Kidney (tissue), 14 donors: Measurements from ENCODE around the gene TRPM7. TPM values are rescaled to one million over a fixed set of nuclear protein-coding genes. Genes with fewer than 3 reads are reported as not detected.
"Not testable (repeated sequence)": the region's sequence is repeated elsewhere in the genome, so short reads cannot be mapped to it uniquely, and the experiment has no call there.

Experiments
- DNase-seq, 5 donors: peaks; one replicate each; pipeline ENCODE4 v3.0.0-alpha.2; 2013 to 2020
- FAIRE-seq: peaks from 2 replicates; lab custom pipeline; 2012; peaks lifted over from hg19 to GRCh38; lab: Jason Lieb, UNC
- H3K27ac ChIP-seq, 2 donors: one replicate each; pipeline ENCODE4 v1.7.0; 2013; ENCODE audit warnings: low read depth in 2 of 2, low read length in 2 of 2, inconsistent platforms in 1 of 2
- H3K27me3 ChIP-seq: one replicate; pipeline ENCODE4 v1.7.1; 2013; ENCODE audit warnings: low read length, inconsistent platforms; ENCODE audit not compliant: control insufficient read depth, insufficient read depth
- H3K36me3 ChIP-seq, 3 donors: one replicate each; pipeline versions ENCODE4 v1.7.0 to v1.7.1; 2013; ENCODE audit warnings: low read length in 3 of 3, control low read depth in 1 of 3, inconsistent platforms in 1 of 3; ENCODE audit not compliant: insufficient read depth in 3 of 3, control insufficient read depth in 2 of 3
- H3K4me1 ChIP-seq, 3 donors: one replicate each; pipeline versions ENCODE4 v1.7.0 to v1.7.1; 2013; ENCODE audit warnings: low read length in 3 of 3, inconsistent platforms in 1 of 3, low read depth in 1 of 3; ENCODE audit not compliant: control insufficient read depth in 2 of 3, insufficient read depth in 2 of 3
- H3K4me3 ChIP-seq, 3 donors: one replicate each; pipeline versions ENCODE4 v1.7.0 to v1.8.1; 2013; ENCODE audit warnings: low read length in 3 of 3, control low read depth in 1 of 3, inconsistent platforms in 1 of 3
- H3K9ac ChIP-seq, 3 donors: one replicate each; pipeline versions ENCODE4 v1.7.0 to v1.7.1; 2013; ENCODE audit warnings: low read length in 3 of 3, control low read depth in 1 of 3, inconsistent platforms in 1 of 3
- H3K9me3 ChIP-seq, 3 donors: one replicate each; pipeline versions ENCODE4 v1.7.0 to v1.7.1; 2013; ENCODE audit warnings: low read length in 3 of 3, control low read depth in 1 of 3, inconsistent platforms in 1 of 3; ENCODE audit not compliant: control insufficient read depth in 2 of 3, insufficient read depth in 1 of 3
- intact Hi-C: fragments of 100-400 bp; cut with DNase I; formaldehyde crosslinking; loops from one replicate; pipeline ENCODE4 v1.11.1; 2022
- polyA plus RNA-seq: library from polyadenylated mRNA; stranded (reverse); fragments of 350-450 nt; fragmentation: Illumina TruSeq; extraction: RNeasy Lipid Tissue Mini Kit (QIAGEN cat#74804); gene quantifications from one replicate; pipeline ENCODE4 v1.2.3, GENCODE V29; 2014; ENCODE audit warnings: low read depth, low replicate concordance; ENCODE audit not compliant: insufficient read depth
- total RNA-seq: library from RNA; stranded (reverse); fragmentation: NEBNext Ultra II Directional; extraction: Animal tissue kit (Norgen Biotek cat#: 25700); gene quantifications from one replicate; pipeline ENCODE4 v1.2.1, GENCODE V29; 2021
- TF ChIP-seq, protein P1 (sequence below): IDR thresholded peaks from 3 replicates; pipeline ENCODE4 v1.5.1; 2012; ENCODE audit warnings: mild to moderate bottlenecking, moderate library complexity, borderline replicate concordance; ENCODE audit not compliant: insufficient read depth; ENCODE audit errors: extremely low read depth
- donor health status: control.
- donor health status: control.
- donor health status: control.
- donor health status: control.
- donor health status: control.
- donor health status: DM: yes; HTN: yes; CAD: no.
- donor health status: Normal renal cell carcinoma (clear cell type).

The TRPM7 gene
- total and polyA plus RNA-seq, 2 donors from 2014 or later, result 17.0 to 38.3 TPM

DNA sequence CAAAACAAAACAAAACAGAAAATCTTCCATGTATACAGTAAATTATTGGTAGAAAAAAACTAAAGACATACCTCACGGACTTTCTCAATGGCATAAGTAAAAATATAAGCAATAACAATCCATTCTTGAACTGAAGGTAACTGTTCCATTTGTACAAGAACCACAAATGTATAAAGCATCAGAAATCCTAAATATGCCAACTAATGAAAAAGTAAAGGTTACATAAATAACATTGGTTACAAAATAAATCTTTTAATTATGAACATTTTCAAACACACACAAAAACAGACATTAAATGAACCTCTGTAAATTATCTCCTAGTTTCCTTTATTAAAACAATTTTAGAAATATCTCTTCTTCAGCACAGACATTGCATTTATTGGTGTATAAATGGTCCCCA lies 79.5 kb downstream of the TRPM7 start:
- H3K9ac ChIP-seq, result no peak overlapping the region
- no peak overlapping the region for H3K4me3 ChIP-seq
- FAIRE-seq (no peak), DNase-seq (no peak)
- intact Hi-C loops, result no loop called here
- no peak overlapping the region for H3K27ac ChIP-seq
- no peaks in the 10 kb centered on the region for H3K27me3 ChIP-seq
- no peaks in the 10 kb centered on the region for H3K4me1 ChIP-seq
- peaks cover 7 to 29% (median 16%) of the 10 kb centered on the region in 3 donors for H3K36me3 ChIP-seq
- H3K9me3 ChIP-seq, result no peaks in the 10 kb centered on the region
- TF ChIP-seq, protein P1, sequence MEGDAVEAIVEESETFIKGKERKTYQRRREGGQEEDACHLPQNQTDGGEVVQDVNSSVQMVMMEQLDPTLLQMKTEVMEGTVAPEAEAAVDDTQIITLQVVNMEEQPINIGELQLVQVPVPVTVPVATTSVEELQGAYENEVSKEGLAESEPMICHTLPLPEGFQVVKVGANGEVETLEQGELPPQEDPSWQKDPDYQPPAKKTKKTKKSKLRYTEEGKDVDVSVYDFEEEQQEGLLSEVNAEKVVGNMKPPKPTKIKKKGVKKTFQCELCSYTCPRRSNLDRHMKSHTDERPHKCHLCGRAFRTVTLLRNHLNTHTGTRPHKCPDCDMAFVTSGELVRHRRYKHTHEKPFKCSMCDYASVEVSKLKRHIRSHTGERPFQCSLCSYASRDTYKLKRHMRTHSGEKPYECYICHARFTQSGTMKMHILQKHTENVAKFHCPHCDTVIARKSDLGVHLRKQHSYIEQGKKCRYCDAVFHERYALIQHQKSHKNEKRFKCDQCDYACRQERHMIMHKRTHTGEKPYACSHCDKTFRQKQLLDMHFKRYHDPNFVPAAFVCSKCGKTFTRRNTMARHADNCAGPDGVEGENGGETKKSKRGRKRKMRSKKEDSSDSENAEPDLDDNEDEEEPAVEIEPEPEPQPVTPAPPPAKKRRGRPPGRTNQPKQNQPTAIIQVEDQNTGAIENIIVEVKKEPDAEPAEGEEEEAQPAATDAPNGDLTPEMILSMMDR, result no peak

DNA sequence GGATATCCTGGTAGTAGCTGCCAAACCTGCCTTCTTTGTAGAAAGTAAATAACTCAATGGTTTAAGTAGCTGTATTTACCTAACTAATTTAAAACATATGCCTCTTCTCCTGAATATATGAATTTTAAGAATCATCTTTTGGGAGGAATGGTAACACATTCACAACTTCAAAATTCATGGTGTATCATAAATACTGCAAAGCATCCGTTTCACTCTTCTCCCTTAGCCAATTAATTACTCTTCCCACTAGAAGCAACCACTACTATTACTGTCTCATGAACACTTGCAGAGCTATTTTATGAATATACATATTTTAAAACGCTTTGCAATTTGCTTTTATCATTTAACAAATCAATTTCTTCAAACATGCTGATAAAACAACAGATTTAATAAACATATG lies 81.1 kb downstream of the TRPM7 start:
- peaks cover 2 to 14% (median 10%) of the 10 kb centered on the region in 3 donors for H3K36me3 ChIP-seq
- H3K27ac ChIP-seq, result no peak overlapping the region
- no peak overlapping the region for H3K4me3 ChIP-seq
- intact Hi-C loops, result no loop called here
- no peaks in the 10 kb centered on the region for H3K4me1 ChIP-seq
- FAIRE-seq (no peak), DNase-seq (no peak)
- TF ChIP-seq, protein P1, result no peak
- no peaks in the 10 kb centered on the region for H3K9me3 ChIP-seq
- H3K27me3 ChIP-seq, result no peaks in the 10 kb centered on the region
- no peak overlapping the region for H3K9ac ChIP-seq

DNA sequence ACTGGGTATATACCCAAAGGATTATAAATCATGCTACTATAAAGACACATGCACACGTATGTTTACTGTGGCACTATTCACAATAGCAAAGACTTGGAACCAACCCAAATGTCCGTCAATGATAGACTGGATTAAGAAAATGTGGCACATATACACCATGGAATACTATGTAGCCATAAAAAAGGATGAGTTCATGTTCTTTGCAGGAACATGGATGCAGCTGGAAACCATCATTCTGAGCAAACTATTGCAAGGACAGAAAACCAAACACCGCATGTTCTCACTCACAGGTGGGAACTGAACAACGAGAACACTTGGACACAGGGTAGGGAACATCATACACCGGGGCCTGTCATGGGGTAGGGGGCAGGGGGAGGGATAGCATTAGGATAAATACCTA lies 84.6 kb downstream of the TRPM7 start:
- FAIRE-seq, H3K9me3 ChIP-seq, H3K27ac ChIP-seq, H3K4me3 ChIP-seq, H3K27me3 ChIP-seq, H3K4me1 ChIP-seq, intact Hi-C loops, DNase-seq, H3K9ac ChIP-seq: not testable (repeated sequence)
- peaks cover 7 to 20% (median 13%) of the 10 kb centered on the region in 3 donors for H3K36me3 ChIP-seq

DNA sequence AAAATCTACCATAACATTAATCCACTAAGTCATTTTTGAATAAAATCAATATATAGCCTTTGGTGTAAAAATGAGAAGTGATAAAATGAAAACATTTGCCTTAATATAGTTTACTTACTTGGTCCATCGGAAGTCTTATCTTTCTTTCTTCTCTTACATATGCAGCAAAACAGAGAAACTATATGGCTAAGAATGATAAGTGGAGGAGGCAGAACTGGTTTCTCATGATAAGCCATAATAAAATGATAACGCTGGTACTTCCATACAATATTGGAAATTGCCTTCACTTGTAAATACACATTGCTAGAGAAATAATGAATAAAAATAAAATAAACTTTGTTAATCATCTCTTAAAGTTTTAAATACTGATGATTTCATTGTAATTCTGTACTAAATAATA lies 92.3 kb downstream of the TRPM7 start:
- no peak overlapping the region for H3K27ac ChIP-seq

More for the DNA sequence above, 92.3 kb downstream of the TRPM7 start:
- intact Hi-C loops, result no loop called here
- DNase-seq, result no peak
- H3K4me1 ChIP-seq, result no peaks in the 10 kb centered on the region
- H3K4me3 ChIP-seq, result no peak overlapping the region
- TF ChIP-seq, protein P1, result no peak
- no peak for FAIRE-seq
- no peaks in the 10 kb centered on the region for H3K27me3 ChIP-seq
- H3K36me3 ChIP-seq, result peaks cover 8 to 47% (median 19%) of the 10 kb centered on the region in 3 donors
- no peak overlapping the region for H3K9ac ChIP-seq
- H3K9me3 ChIP-seq, result no peaks in the 10 kb centered on the region
